H9 (cell line): ENCODE measurements around the gene HSD11B1L. TPM values are rescaled to one million over a fixed set of nuclear protein-coding genes. Genes with fewer than 3 reads are reported as not detected.

Experiments
- DNase-seq: peaks from one replicate; pipeline ENCODE4 v3.0.0-alpha.2; 2017
- H2AFZ ChIP-seq: one replicate; pipeline ENCODE4 v1.6.1; 2013; ENCODE audit warnings: mild to moderate bottlenecking, low read length, control low read depth, moderate library complexity
- H2AK5ac ChIP-seq: 2 replicates; pipeline ENCODE4 v1.6.1; 2013; ENCODE audit warnings: low read length, control low read depth, mixed read lengths; ENCODE audit not compliant: insufficient read length
- H2BK120ac ChIP-seq: one replicate; pipeline ENCODE4 v1.6.1; 2013; ENCODE audit warnings: low read depth, mild to moderate bottlenecking, low read length, control low read depth, inconsistent platforms; ENCODE audit not compliant: poor library complexity, severe bottlenecking
- H2BK12ac ChIP-seq: 2 replicates; pipeline ENCODE4 v1.6.1; 2013; ENCODE audit warnings: low read length, control low read depth, mixed read lengths, low read depth; ENCODE audit not compliant: insufficient read length
- H2BK15ac ChIP-seq: 2 replicates; pipeline ENCODE4 v1.6.1; 2013; ENCODE audit warnings: low read depth, low read length, control low read depth
- H2BK20ac ChIP-seq: one replicate; pipeline ENCODE4 v1.6.1; 2013; ENCODE audit warnings: low read depth, mild to moderate bottlenecking, low read length, control low read depth, inconsistent platforms; ENCODE audit not compliant: poor library complexity, severe bottlenecking
- H2BK5ac ChIP-seq: 2 replicates; pipeline ENCODE4 v1.6.1; 2013; ENCODE audit warnings: low read length, control low read depth, mixed read lengths; ENCODE audit not compliant: insufficient read length
- H3K14ac ChIP-seq: 2 replicates; pipeline ENCODE4 v1.6.1; 2013; ENCODE audit warnings: low read length, control low read depth; ENCODE audit not compliant: insufficient read depth
- H3K18ac ChIP-seq: 2 replicates; pipeline ENCODE4 v1.6.1; 2013; ENCODE audit warnings: low read depth, mild to moderate bottlenecking, mixed read lengths, low read length, control low read depth; ENCODE audit not compliant: insufficient read length
- H3K23ac ChIP-seq: 2 replicates; pipeline ENCODE4 v1.6.1; 2013; ENCODE audit warnings: low read length, control low read depth, mixed read lengths, low read depth; ENCODE audit not compliant: insufficient read length
- H3K23me2 ChIP-seq: 2 replicates; pipeline ENCODE4 v1.6.1; 2013; ENCODE audit warnings: low read depth, mild to moderate bottlenecking, mixed read lengths, low read length, control low read depth; ENCODE audit not compliant: insufficient read length, poor library complexity, severe bottlenecking
- H3K27ac ChIP-seq: 2 replicates; pipeline ENCODE4 v1.5.1; 2013; ENCODE audit warnings: low read length, control low read depth, mixed read lengths, low read depth; ENCODE audit not compliant: insufficient read length
- H3K27me3 ChIP-seq: 2 replicates; pipeline ENCODE4 v1.6.1; 2013; ENCODE audit warnings: low read length, control low read depth, inconsistent platforms; ENCODE audit not compliant: insufficient read depth
- H3K4ac ChIP-seq: 2 replicates; pipeline ENCODE4 v1.6.1; 2013; ENCODE audit warnings: low read depth, mild to moderate bottlenecking, control low read depth, inconsistent platforms, low read length, moderate library complexity
- H3K4me1 ChIP-seq: 2 replicates; pipeline ENCODE4 v1.6.1; 2013; ENCODE audit warnings: low read length, control low read depth, inconsistent platforms; ENCODE audit not compliant: insufficient read depth
- H3K4me2 ChIP-seq: 2 replicates; pipeline ENCODE4 v1.6.1; 2013; ENCODE audit warnings: low read length, control low read depth, mixed read lengths; ENCODE audit not compliant: insufficient read length, insufficient read depth
- H3K56ac ChIP-seq: 2 replicates; pipeline ENCODE4 v1.6.1; 2013; ENCODE audit warnings: low read depth, mild to moderate bottlenecking, mixed read lengths, low read length, control low read depth; ENCODE audit not compliant: insufficient read length
- H3K79me1 ChIP-seq: 2 replicates; pipeline ENCODE4 v1.6.1; 2013; ENCODE audit warnings: low read depth, mild to moderate bottlenecking, moderate library complexity, low read length, control low read depth, inconsistent platforms; ENCODE audit not compliant: insufficient read depth, poor library complexity, severe bottlenecking
- H3K79me2 ChIP-seq: 2 replicates; pipeline ENCODE4 v1.6.1; 2013; ENCODE audit warnings: low read length, control low read depth, inconsistent platforms; ENCODE audit not compliant: insufficient read depth
- H3K9ac ChIP-seq: 2 replicates; pipeline ENCODE4 v1.6.1; 2013; ENCODE audit warnings: low read length, control low read depth, mixed read lengths; ENCODE audit not compliant: insufficient read length; ENCODE audit errors: extremely low read depth
- H3K9me3 ChIP-seq: one replicate; pipeline ENCODE4 v1.6.1; 2013; ENCODE audit warnings: low read depth, low read length, inconsistent platforms; ENCODE audit not compliant: control insufficient read depth
- H3T11ph ChIP-seq: one replicate; pipeline ENCODE4 v1.6.1; 2013; ENCODE audit warnings: mild to moderate bottlenecking, low read length, control low read depth, inconsistent platforms
- H4K20me1 ChIP-seq: one replicate; pipeline ENCODE4 v1.6.1; 2013; ENCODE audit not compliant: control insufficient read depth, insufficient read length, insufficient read depth
- H4K5ac ChIP-seq: 2 replicates; pipeline ENCODE4 v1.6.1; 2013; ENCODE audit warnings: low read depth, mild to moderate bottlenecking, mixed read lengths, low read length, control low read depth; ENCODE audit not compliant: insufficient read length
- H4K8ac ChIP-seq: replicated peaks from 2 replicates; pipeline ENCODE4 v1.6.1; 2013; ENCODE audit warnings: low read length, control low read depth, mixed read lengths, low read depth; ENCODE audit not compliant: insufficient read length
- H4K91ac ChIP-seq: 2 replicates; pipeline ENCODE4 v1.6.1; 2013; ENCODE audit warnings: low read depth, mild to moderate bottlenecking, moderate library complexity, mixed read lengths, low read length, control low read depth; ENCODE audit not compliant: insufficient read length
- H3K27ac Mint-ChIP-seq, 3 experiments: 2 replicates in 2 of 3; 3 replicates in 1 of 3; pipeline ENCODE4 v1.8.0; 2020 to 2021; ENCODE audit warnings: mixed read lengths in 3 of 3, mild to moderate bottlenecking in 1 of 3, moderate library complexity in 1 of 3
- H3K27me3 Mint-ChIP-seq: 2 replicates; pipeline ENCODE4 v1.8.0; 2021; ENCODE audit warnings: low read depth, mild to moderate bottlenecking, moderate library complexity, mixed read lengths
- H3K36me3 Mint-ChIP-seq, 3 experiments: 2 replicates in 2 of 3; 3 replicates in 1 of 3; pipeline ENCODE4 v1.8.0; 2020 to 2021; ENCODE audit warnings: low read depth in 3 of 3, mixed read lengths in 3 of 3; ENCODE audit not compliant: insufficient read depth in 1 of 3
- H3K4me1 Mint-ChIP-seq, 2 experiments: 2 replicates each; pipeline ENCODE4 v1.8.0; 2020; ENCODE audit warnings: mixed read lengths in 2 of 2
- H3K4me3 Mint-ChIP-seq, 2 experiments: 2 replicates in 1 of 2; 3 replicates in 1 of 2; pipeline ENCODE4 v1.8.0; 2020 to 2021; ENCODE audit warnings: mild to moderate bottlenecking in 2 of 2, mixed read lengths in 2 of 2, moderate library complexity in 1 of 2
- H3K9me3 Mint-ChIP-seq, 2 experiments: 2 replicates in 1 of 2; 3 replicates in 1 of 2; pipeline ENCODE4 v1.8.0; 2020; ENCODE audit warnings: mild to moderate bottlenecking in 2 of 2, mixed read lengths in 2 of 2, moderate library complexity in 1 of 2
- CTCF ChIP-seq: fragments of 200-600 bp; sonication (generic); conservative IDR thresholded peaks from 3 replicates; pipeline ENCODE4 v1.8.0; 2021; ENCODE audit warnings: antibody characterized with exemption, mild to moderate bottlenecking
- WGBS: extraction: QIAGEN DNeasy Blood & Tissue Kit; methylation state at CpG from one replicate; pipeline ENCODE4 v1.1.7; 2013; ENCODE audit warnings: missing lambda C conversion rate, low lambda C conversion rate, mixed read lengths; ENCODE audit not compliant: insufficient read length; ENCODE audit errors: extremely low coverage; 5-methylcytosine and 5-hydroxymethylcytosine counted together
- total RNA-seq: library from RNA; stranded (reverse); gene quantifications from 2 replicates; pipeline ENCODE4 v1.2.1, GENCODE V29; 2021

The HSD11B1L gene
- total RNA-seq, 1 experiment from 2014 or later = 9.3 TPM

- Histone ChIP-seq H3K18ac (no peak overlapping the region), H4K91ac (no peak overlapping the region), H3K79me1 (no peaks in the 10 kb centered on the region), H3T11ph (no peak overlapping the region), H2AFZ (no peak overlapping the region), H3K23ac (no peak overlapping the region), H2AK5ac (no peak overlapping the region), H3K9me3 (no peaks in the 10 kb centered on the region), H2BK12ac (no peak overlapping the region), H3K56ac (no peak overlapping the region), H2BK120ac (no peak overlapping the region), H3K23me2 (no peaks in the 10 kb centered on the region), H3K27me3 (no peaks in the 10 kb centered on the region), H4K8ac (no peak overlapping the region), H2BK15ac (no peak overlapping the region), H3K27ac (no peak overlapping the region), H3K14ac (no peak overlapping the region), H2BK5ac (no peak overlapping the region), H3K4ac (no peak overlapping the region), H3K9ac (no peak overlapping the region), H4K20me1 (no peaks in the 10 kb centered on the region), H3K79me2 (no peaks in the 10 kb centered on the region), H3K4me1 (no peaks in the 10 kb centered on the region), H4K5ac (no peak overlapping the region), H2BK20ac (no peak overlapping the region), H3K4me2 (no peak overlapping the region)
- no peak for TF ChIP-seq CTCF
- H3K4me1 Mint-ChIP-seq = peaks cover 2 to 7% of the 10 kb centered on the region in 2 experiments; a peak in 3 of 4 replicates
- H3K27ac Mint-ChIP-seq = peak overlapping the region in 1 of 3 experiments; percentile 44; a peak in 1 of 7 replicates
- H3K4me3 Mint-ChIP-seq = no peak overlapping the region
- DNase-seq = no peak
- H3K36me3 Mint-ChIP-seq = peaks cover 14 to 44% (median 29%) of the 10 kb centered on the region in 3 experiments; a peak in 6 of 7 replicates
- H3K9me3 Mint-ChIP-seq = no peaks in the 10 kb centered on the region
- H3K27me3 Mint-ChIP-seq = no peaks in the 10 kb centered on the region; the same call in 1 of the 2 replicates
- WGBS = no CpG with 5 or more reads among the region's 13 CpGs
Observed at GRCh38 chr19:5672708-5673459, 7.9 kb upstream of the HSD11B1L start.
